NCI-H2227 (cell line): ENCODE measurements around the gene PRRX1.

ENCODE experiments used
- DNase-seq: peaks from one replicate; lab custom pipeline; 2025; ENCODE audit not compliant: unreplicated experiment; lab: John Stamatoyannopoulos, UW

PRRX1 gene

DNA sequence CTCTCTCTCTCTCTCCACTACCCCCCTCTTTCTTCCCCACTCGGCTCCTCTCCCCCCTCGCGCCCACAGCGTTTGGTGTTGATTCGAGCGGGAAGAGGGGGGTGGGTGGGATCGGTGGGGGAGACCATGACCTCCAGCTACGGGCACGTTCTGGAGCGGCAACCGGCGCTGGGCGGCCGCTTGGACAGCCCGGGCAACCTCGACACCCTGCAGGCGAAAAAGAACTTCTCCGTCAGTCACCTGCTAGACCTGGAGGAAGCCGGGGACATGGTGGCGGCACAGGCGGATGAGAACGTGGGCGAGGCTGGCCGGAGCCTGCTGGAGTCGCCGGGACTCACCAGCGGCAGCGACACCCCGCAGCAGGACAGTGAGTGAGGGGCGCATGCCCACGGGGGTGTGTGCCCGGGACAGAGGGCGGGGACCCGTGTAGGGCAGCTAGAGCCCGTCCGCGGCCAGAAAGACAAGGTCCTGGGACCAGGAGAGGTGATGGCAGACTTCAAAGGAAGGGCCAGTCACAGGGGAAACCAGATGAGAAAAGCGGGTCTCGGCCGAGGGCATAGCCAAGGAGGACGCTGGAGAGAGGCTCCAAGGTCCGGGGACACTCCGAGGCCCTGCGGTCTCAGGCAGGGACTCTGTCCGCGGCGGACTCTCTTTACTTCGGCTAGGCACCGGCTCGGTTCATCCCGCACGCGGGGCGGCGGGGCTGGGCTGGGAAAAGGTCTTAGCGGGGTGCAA lies at the start of gene PRRX1:
Gene PRRX1 (plus strand): TSS at position 39 of the 735 bp plus-strand sequence. CDS start 88 bp downstream, at position 127.
- DNase-seq = no peak

GRCh38 chr1:170617591-170618330 lies 46.2 kb upstream of the PRRX1 start:
- no peak for DNase-seq

- DNase-seq = no peak
Measured at GRCh38 chr1:170618421-170618820, 45.5 kb upstream of the PRRX1 start.

DNA sequence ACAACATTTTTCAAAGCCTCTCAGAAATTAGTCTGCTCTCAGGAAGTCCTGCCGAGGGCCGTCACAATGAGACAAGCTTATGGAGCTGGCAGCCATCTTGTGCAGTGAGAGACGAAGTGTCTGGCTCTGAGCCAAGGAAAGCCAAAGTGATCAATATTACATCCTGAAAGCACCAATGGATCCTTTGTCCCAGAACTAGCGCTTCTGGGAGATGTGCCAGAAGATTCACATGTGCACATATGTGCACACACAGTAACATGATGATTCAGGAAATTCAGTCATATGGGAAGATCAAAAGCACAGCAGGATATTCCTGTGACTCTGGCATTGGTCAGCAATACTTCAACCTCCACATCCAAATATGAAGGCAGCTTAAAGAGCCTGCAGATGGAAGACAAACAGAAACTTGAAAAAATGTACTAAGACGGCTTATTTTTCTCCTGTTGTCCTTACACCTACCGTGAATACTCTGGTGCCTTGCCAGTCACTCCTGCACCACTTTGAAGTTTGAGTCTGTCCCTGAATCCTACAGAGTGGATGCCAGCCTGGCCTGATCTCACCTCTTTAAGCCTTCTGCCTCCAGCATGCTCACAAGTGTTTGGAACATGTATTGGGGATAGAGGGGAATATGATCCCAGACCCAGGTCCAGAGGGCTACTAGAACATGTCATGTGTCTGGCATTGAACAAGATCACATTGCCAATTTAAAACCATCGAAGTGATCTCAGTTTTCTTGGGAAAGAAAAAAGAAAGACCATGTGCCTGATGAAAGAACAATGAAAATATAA lies 44.5 kb upstream of the PRRX1 start:
- DNase-seq = peak; percentile 6

GRCh38 chr1:170620164-170620563 lies 43.8 kb upstream of the PRRX1 start:
- DNase-seq = no peak

GRCh38 chr1:170623171-170623570 lies 40.8 kb upstream of the PRRX1 start:
- no peak for DNase-seq

- DNase-seq = no peak
Measured at GRCh38 chr1:170624146-170624545, 39.8 kb upstream of the PRRX1 start.

- DNase-seq = no peak
Measured at GRCh38 chr1:170630977-170631376, 33.0 kb upstream of the PRRX1 start.

DNA sequence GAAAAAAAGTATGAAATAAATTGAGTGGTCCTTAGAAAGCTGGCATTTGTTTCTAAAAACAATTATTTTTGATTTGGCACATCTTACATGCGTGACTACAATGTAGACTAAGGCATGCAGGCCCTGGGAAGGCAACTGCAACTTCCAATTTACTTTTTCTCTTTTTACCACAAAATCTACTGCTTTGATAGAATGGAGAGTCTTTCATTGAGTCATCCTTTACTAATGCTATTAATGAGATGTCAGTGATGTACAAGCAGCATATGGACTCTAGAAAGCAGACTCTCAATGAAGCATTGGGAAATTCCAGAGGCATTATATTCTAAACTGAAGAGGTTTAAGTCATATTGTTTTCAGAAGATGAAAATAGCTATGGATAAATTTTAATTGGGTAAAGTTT lies 29.6 kb upstream of the PRRX1 start:
- DNase-seq = no peak

DNA sequence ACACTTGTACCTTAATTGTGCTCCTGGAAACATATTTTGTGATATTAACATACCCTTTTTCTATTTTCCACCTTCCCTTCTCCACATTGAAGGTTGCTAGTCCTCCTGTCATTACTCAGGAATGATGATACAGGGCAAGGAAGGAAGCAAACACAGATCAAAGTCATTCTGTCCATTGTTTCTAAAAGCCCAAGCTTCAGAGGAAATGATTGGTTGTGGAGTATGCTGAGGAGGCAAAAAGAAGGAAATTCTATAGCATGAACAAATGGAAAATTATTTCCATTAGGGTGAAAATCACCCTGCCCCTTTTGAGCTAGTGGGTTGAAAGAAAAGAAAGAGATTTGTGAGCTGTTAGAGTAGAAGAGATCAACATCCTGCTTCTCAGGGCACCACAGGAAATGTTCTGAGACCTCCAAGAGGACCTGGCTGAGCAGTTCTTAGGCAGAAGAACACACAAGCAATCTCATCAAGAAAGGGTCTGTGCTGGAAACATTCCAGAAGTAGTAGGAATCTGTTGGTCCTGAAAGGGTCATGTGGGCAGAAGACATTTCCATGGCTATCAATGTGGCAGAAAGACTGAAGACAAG lies 29.0 kb upstream of the PRRX1 start:
- no peak for DNase-seq

DNA sequence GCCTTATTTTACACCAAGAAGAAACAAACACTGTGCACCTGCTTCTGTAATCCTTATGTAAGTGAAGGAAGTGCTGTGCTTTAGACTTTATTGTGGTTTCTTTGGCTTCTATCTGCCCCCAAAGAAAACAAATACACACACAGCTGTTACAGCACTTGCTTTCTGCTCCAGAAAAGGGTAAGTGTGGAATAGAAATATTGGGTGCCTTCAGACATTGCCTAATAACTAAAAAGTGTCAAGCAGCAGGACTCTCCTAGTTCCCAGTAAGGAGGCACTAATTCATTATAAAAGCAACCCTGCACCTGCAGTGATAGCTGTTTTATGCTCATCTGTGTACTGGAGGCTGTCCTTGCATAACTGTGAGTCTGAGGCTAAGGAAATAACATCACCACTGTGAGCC lies 23.4 kb upstream of the PRRX1 start:
- no peak for DNase-seq

GRCh38 chr1:170657275-170657853 lies 6.6 kb upstream of the PRRX1 start:
- DNase-seq = no peak

GRCh38 chr1:170659399-170660035 lies 4.4 kb upstream of the PRRX1 start:
- DNase-seq = no peak

- DNase-seq = peak; percentile 8
Measured at GRCh38 chr1:170660281-170660713, 3.6 kb upstream of the PRRX1 start.

DNA sequence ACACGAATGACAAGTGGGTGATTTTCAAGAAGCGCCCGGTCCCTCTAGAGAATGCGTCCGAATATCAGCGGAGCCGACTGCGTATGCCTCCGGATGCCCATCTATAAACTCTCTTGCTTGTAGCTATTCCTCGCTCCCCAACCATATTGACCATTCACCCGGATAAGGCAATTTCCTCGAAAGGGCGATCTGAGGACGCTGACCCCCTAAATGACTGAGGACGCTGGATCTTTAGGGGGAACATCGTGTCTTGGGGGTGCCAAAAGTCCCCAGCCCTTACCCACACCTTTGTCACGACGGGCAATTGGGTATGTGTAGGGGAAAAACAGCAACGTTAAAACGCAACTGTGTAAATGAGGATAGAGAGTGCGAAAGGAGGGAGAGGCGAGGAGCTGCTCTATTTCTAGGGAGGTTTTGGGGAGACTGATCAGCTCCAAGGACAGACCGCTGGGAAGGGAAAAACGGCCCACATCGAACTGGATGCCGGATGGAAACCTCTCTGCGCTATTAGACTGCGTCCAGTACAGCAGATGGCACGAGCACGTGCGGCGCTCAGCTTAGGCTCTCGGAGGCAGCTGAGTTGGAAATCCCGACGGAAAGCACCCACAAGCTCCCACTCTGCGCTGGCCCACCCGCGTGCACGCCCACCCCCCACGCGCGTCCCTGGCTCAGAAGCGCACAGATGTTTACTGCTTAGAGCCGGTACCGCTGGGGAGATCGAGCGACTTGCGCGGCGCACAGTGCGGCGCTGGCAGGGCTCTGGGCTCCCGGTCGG lies 2.9 kb upstream of the PRRX1 start:
- DNase-seq = peak; percentile 10

- DNase-seq = no peak
Measured at GRCh38 chr1:170661646-170662411, 2.1 kb upstream of the PRRX1 start.

- peak; percentile 14 for DNase-seq
Measured at GRCh38 chr1:170662561-170663403, 1.1 kb upstream of the PRRX1 start.
